Neuronal stem cell (in vitro differentiated cells): Measurements from ENCODE around the gene CACNA1C.

Source experiments
- DNase-seq: peaks from one replicate; pipeline ENCODE4 v3.0.0-alpha.2; 2013; ENCODE audit warnings: low spot score
- H2AFZ ChIP-seq: one replicate; pipeline ENCODE4 v1.6.1; 2013; ENCODE audit warnings: mild to moderate bottlenecking, low read length, inconsistent platforms
- H2AK5ac ChIP-seq: 2 replicates; pipeline ENCODE4 v1.6.1; 2013; ENCODE audit warnings: low read depth, mild to moderate bottlenecking, inconsistent platforms, low read length, moderate library complexity, mixed read lengths
- H2BK120ac ChIP-seq: 2 replicates; pipeline ENCODE4 v1.6.1; 2013; ENCODE audit warnings: low read depth, mild to moderate bottlenecking, inconsistent platforms, low read length, moderate library complexity, mixed read lengths
- H2BK12ac ChIP-seq: one replicate; pipeline ENCODE4 v1.6.1; 2013; ENCODE audit warnings: low read length, inconsistent platforms
- H2BK15ac ChIP-seq: 2 replicates; pipeline ENCODE4 v1.6.1; 2013; ENCODE audit warnings: mild to moderate bottlenecking, low read length, inconsistent platforms, mixed read lengths
- H2BK5ac ChIP-seq: one replicate; pipeline ENCODE4 v1.6.1; 2013; ENCODE audit warnings: inconsistent platforms, mild to moderate bottlenecking, low read length, moderate library complexity
- H3K14ac ChIP-seq: one replicate; pipeline ENCODE4 v1.6.1; 2013; ENCODE audit warnings: low read length, inconsistent platforms
- H3K18ac ChIP-seq: 2 replicates; pipeline ENCODE4 v1.6.1; 2013; ENCODE audit warnings: low read length, inconsistent platforms
- H3K23ac ChIP-seq: 2 replicates; pipeline ENCODE4 v1.6.1; 2013; ENCODE audit warnings: low read depth, mild to moderate bottlenecking, mixed read lengths, low read length, inconsistent platforms; ENCODE audit not compliant: poor library complexity
- H3K27ac ChIP-seq: replicated peaks from 3 replicates; pipeline ENCODE4 v1.5.1; 2013; ENCODE audit warnings: low read length, inconsistent platforms
- H3K27me3 ChIP-seq, 3 experiments: 2 replicates each; pipeline ENCODE4 v1.6.1; 2013; ENCODE audit warnings: low read length in 3 of 3, mild to moderate bottlenecking in 2 of 3, inconsistent platforms in 1 of 3, low read depth in 1 of 3, mixed read lengths in 1 of 3, moderate library complexity in 1 of 3; ENCODE audit not compliant: control insufficient read depth in 3 of 3, insufficient read depth in 3 of 3
- H3K36me3 ChIP-seq, 2 donors: replicated peaks in 1 of 2; 2 replicates each; pipeline ENCODE4 v1.6.1; 2013; ENCODE audit warnings: low read length in 2 of 2; ENCODE audit not compliant: control insufficient read depth in 2 of 2, insufficient read depth in 2 of 2
- H3K4ac ChIP-seq: 2 replicates; pipeline ENCODE4 v1.6.1; 2013; ENCODE audit warnings: inconsistent platforms, mild to moderate bottlenecking, low read length, moderate library complexity
- H3K4me1 ChIP-seq, 2 donors: 1 replicate in 1 of 2; 2 replicates in 1 of 2; pipeline ENCODE4 v1.6.1; 2013; ENCODE audit warnings: low read length in 2 of 2, low read depth in 1 of 2; ENCODE audit not compliant: control insufficient read depth in 2 of 2, insufficient read depth in 1 of 2
- H3K4me2 ChIP-seq: one replicate; pipeline ENCODE4 v1.6.1; 2013; ENCODE audit warnings: mild to moderate bottlenecking, low read length, inconsistent platforms; ENCODE audit not compliant: insufficient read depth, poor library complexity, severe bottlenecking
- H3K4me3 ChIP-seq, 2 donors: 2 replicates each; pipeline ENCODE4 v1.5.1; 2013; ENCODE audit warnings: low read length in 2 of 2, mild to moderate bottlenecking in 2 of 2, inconsistent platforms in 1 of 2, moderate library complexity in 1 of 2
- H3K79me1 ChIP-seq: one replicate; pipeline ENCODE4 v1.6.1; 2013; ENCODE audit warnings: low read depth, mild to moderate bottlenecking, inconsistent platforms, low read length, moderate library complexity
- H3K9ac ChIP-seq: one replicate; pipeline ENCODE4 v1.6.1; 2013; ENCODE audit warnings: mild to moderate bottlenecking, low read depth, low read length, inconsistent platforms; ENCODE audit not compliant: poor library complexity
- H3K9me3 ChIP-seq, 2 donors: replicated peaks in 1 of 2; 2 replicates each; pipeline versions ENCODE3 to v1.6.1; 2013; ENCODE audit warnings: low read length in 2 of 2, mild to moderate bottlenecking in 2 of 2, inconsistent platforms in 1 of 2, low read depth in 1 of 2, mixed read lengths in 1 of 2, moderate library complexity in 1 of 2; ENCODE audit not compliant: control insufficient read depth in 2 of 2, insufficient read depth in 1 of 2
- H4K8ac ChIP-seq: one replicate; pipeline ENCODE4 v1.6.1; 2013; ENCODE audit warnings: low read depth, mild to moderate bottlenecking, inconsistent platforms, low read length, moderate library complexity
- H4K91ac ChIP-seq: one replicate; pipeline ENCODE4 v1.6.1; 2013; ENCODE audit warnings: low read length, low read depth, mild to moderate bottlenecking, inconsistent platforms; ENCODE audit not compliant: poor library complexity
- WGBS, 2 donors: extraction: QIAGEN DNeasy Blood & Tissue Kit; methylation state at CpG; one replicate each; pipeline ENCODE4 v1.1.7; 2013; ENCODE audit warnings: missing lambda C conversion rate in 2 of 2, mixed read lengths in 1 of 2; ENCODE audit not compliant: insufficient read length in 2 of 2, insufficient replicate concordance in 1 of 2; ENCODE audit errors: extremely low coverage in 2 of 2; 5-methylcytosine and 5-hydroxymethylcytosine counted together

Gene CACNA1C

GRCh38 chr12:2690348-2691005, 637.7 kb downstream of the CACNA1C start:
- Histone ChIP-seq H2AK5ac (peak overlapping the region; percentile 20), H2BK15ac (peak overlapping the region; percentile 89), H2AFZ (peak overlapping the region; percentile 78), H3K27ac (no peak overlapping the region), H3K9me3 (peaks cover 2 to 5% of the 10 kb centered on the region in 2 donors), H2BK12ac (no peak overlapping the region), H3K4me2 (peak overlapping the region; percentile 92), H4K8ac (no peak overlapping the region), H3K18ac (peak overlapping the region; percentile 97), H3K4me1 (peaks cover 0 to 9% of the 10 kb centered on the region in 2 donors), H3K9ac (peak overlapping the region; percentile 24), H4K91ac (no peak overlapping the region), H2BK5ac (no peak overlapping the region), H3K79me1 (no peaks in the 10 kb centered on the region), H2BK120ac (no peak overlapping the region), H3K4me3 (peak overlapping the region in 1 of 2 donors; percentile 89), H3K14ac (no peak overlapping the region), H3K36me3 (no peaks in the 10 kb centered on the region), H3K27me3 (peaks cover 0 to 69% (median 9%) of the 10 kb centered on the region in 3 experiments), H3K23ac (no peak overlapping the region), H3K4ac (no peak overlapping the region)
- no peak for DNase-seq
- WGBS, 2 donors, result no CpG with 5 or more reads among the region's 14 CpGs

GRCh38 chr12:2691006-2691344, 638.2 kb downstream of the CACNA1C start:
- H3K36me3 ChIP-seq, result no peaks in the 10 kb centered on the region
- no peaks in the 10 kb centered on the region for H3K79me1 ChIP-seq
- no peak overlapping the region for H3K14ac ChIP-seq
- peak overlapping the region; percentile 15 to 89 for H3K4me3 ChIP-seq
- H4K91ac ChIP-seq, result no peak overlapping the region
- DNase-seq, result peak; percentile 38
- peaks cover 2 to 5% of the 10 kb centered on the region in 2 donors for H3K9me3 ChIP-seq
- H3K4ac ChIP-seq, result no peak overlapping the region
- H2AK5ac ChIP-seq, result no peak overlapping the region
- no peak overlapping the region for H3K27ac ChIP-seq
- peak overlapping the region; percentile 82 for H3K9ac ChIP-seq
- H3K4me1 ChIP-seq, result peaks cover 0 to 9% of the 10 kb centered on the region in 2 donors
- H3K23ac ChIP-seq, result no peak overlapping the region
- H3K4me2 ChIP-seq, result peak overlapping the region; percentile 92
- no CpG with 5 or more reads among the region's 28 CpGs for WGBS, 2 donors
- peaks cover 0 to 72% (median 9%) of the 10 kb centered on the region in 3 experiments for H3K27me3 ChIP-seq
- H2BK120ac ChIP-seq, result no peak overlapping the region
- peak overlapping the region; percentile 26 for H4K8ac ChIP-seq
- H2BK12ac ChIP-seq, result no peak overlapping the region
- peak overlapping the region; percentile 78 for H2AFZ ChIP-seq
- peak overlapping the region; percentile 16 for H2BK5ac ChIP-seq
- peak overlapping the region; percentile 97 for H3K18ac ChIP-seq
- H2BK15ac ChIP-seq, result peak overlapping the region; percentile 89

GRCh38 chr12:2691345-2692071, 638.7 kb downstream of the CACNA1C start:
- peak overlapping the region; percentile 19 for H2BK120ac ChIP-seq
- H3K23ac ChIP-seq, result peak overlapping the region; percentile 27
- no CpG with 5 or more reads among the region's 62 CpGs for whole genome bisulfite sequencing, 2 donors
- H3K14ac ChIP-seq, result peak overlapping the region; percentile 77
- no peaks in the 10 kb centered on the region for H3K36me3 ChIP-seq
- peaks cover 2 to 5% of the 10 kb centered on the region in 2 donors for H3K9me3 ChIP-seq
- DNase-seq, result peak; percentile 30
- peak overlapping the region; percentile 16 for H2BK5ac ChIP-seq
- H2BK12ac ChIP-seq, result no peak overlapping the region
- H4K8ac ChIP-seq, result peak overlapping the region; percentile 26
- no peak overlapping the region for H2AK5ac ChIP-seq
- H3K4me1 ChIP-seq, result peaks cover 0 to 9% of the 10 kb centered on the region in 2 donors
- H3K9ac ChIP-seq, result peak overlapping the region; percentile 82
- peak overlapping the region; percentile 97 for H3K18ac ChIP-seq
- H3K4me2 ChIP-seq, result peak overlapping the region; percentile 92
- no peaks in the 10 kb centered on the region for H3K79me1 ChIP-seq
- H2AFZ ChIP-seq, result peak overlapping the region; percentile 78
- H2BK15ac ChIP-seq, result no peak overlapping the region
- H3K27me3 ChIP-seq, result peaks cover 0 to 76% (median 9%) of the 10 kb centered on the region in 3 experiments
- H3K4me3 ChIP-seq, result peak overlapping the region; percentile 15 to 89
- no peak overlapping the region for H4K91ac ChIP-seq
- H3K27ac ChIP-seq, result no peak overlapping the region
- H3K4ac ChIP-seq, result no peak overlapping the region

GRCh38 chr12:2692080-2692479, 639.3 kb downstream of the CACNA1C start:
- Histone ChIP-seq H2BK5ac (no peak overlapping the region), H3K4me2 (peak overlapping the region; percentile 92), H4K8ac (no peak overlapping the region), H3K14ac (no peak overlapping the region), H3K4me1 (peaks cover 0 to 9% of the 10 kb centered on the region in 2 donors), H3K79me1 (no peaks in the 10 kb centered on the region), H2BK120ac (no peak overlapping the region), H2AK5ac (no peak overlapping the region), H3K27ac (no peak overlapping the region), H3K4ac (no peak overlapping the region), H3K36me3 (no peaks in the 10 kb centered on the region), H2AFZ (peak overlapping the region; percentile 78), H3K9ac (no peak overlapping the region), H3K23ac (no peak overlapping the region), H4K91ac (no peak overlapping the region), H3K27me3 (peaks cover 0 to 76% (median 9%) of the 10 kb centered on the region in 3 experiments), H3K18ac (no peak overlapping the region), H2BK12ac (no peak overlapping the region), H3K9me3 (peaks cover 2 to 5% of the 10 kb centered on the region in 2 donors), H3K4me3 (no peak overlapping the region), H2BK15ac (no peak overlapping the region)
- no peak for DNase-seq
- no CpG with 5 or more reads among the region's 13 CpGs for WGBS, 2 donors
